Progenitor cell of endocrine pancreas (in vitro differentiated cells): ENCODE results near the gene IL17REL. TPM values are rescaled to one million over a fixed set of nuclear protein-coding genes. Genes with fewer than 3 reads are reported as not detected.

Experiments used
- DNase-seq: peaks from one replicate; pipeline ENCODE4 v3.0.0; 2021; ENCODE audit warnings: low spot score; ENCODE audit not compliant: unreplicated experiment
- H3K27ac Mint-ChIP-seq: 2 replicates; pipeline ENCODE4 v1.8.0; 2021; ENCODE audit warnings: mild to moderate bottlenecking, moderate library complexity, mixed read lengths
- H3K27me3 Mint-ChIP-seq: 2 replicates; pipeline ENCODE4 v1.8.0; 2021; ENCODE audit warnings: mixed read lengths
- H3K36me3 Mint-ChIP-seq: 2 replicates; pipeline ENCODE4 v1.8.0; 2022; ENCODE audit warnings: mixed read lengths; ENCODE audit not compliant: insufficient read depth
- H3K4me1 Mint-ChIP-seq: 2 replicates; pipeline ENCODE4 v1.8.0; 2021; ENCODE audit warnings: low read depth, mixed read lengths
- H3K4me3 Mint-ChIP-seq: 2 replicates; pipeline ENCODE4 v1.8.0; 2021; ENCODE audit warnings: low read depth, mild to moderate bottlenecking, moderate library complexity, mixed read lengths
- H3K9me3 Mint-ChIP-seq: 2 replicates; pipeline ENCODE4 v1.8.0; 2021; ENCODE audit warnings: low read depth, mixed read lengths
- CTCF ChIP-seq: fragments of 200-600 bp; sonication (generic); IDR thresholded peaks from one replicate; pipeline ENCODE4 v1.5.0; 2021; ENCODE audit warnings: antibody characterized with exemption, mild to moderate bottlenecking; ENCODE audit not compliant: unreplicated experiment
- total RNA-seq: library from RNA; stranded (reverse); gene quantifications from 2 replicates; pipeline ENCODE4 v1.2.1, GENCODE V29; 2021

The IL17REL gene
- total RNA-seq, 1 donor from 2014 or later = 0.10 TPM

- peaks cover 1% of the 10 kb centered on the region for H3K4me1 Mint-ChIP-seq
- H3K4me3 Mint-ChIP-seq = no peak overlapping the region
- TF ChIP-seq CTCF = no peak
- DNase-seq = no peak
- H3K9me3 Mint-ChIP-seq = no peaks in the 10 kb centered on the region
- H3K36me3 Mint-ChIP-seq = no peaks in the 10 kb centered on the region
- H3K27ac Mint-ChIP-seq = peak overlapping the region; percentile 4
- H3K27me3 Mint-ChIP-seq = no peaks in the 10 kb centered on the region
These were observed 55.4 kb downstream of the IL17REL start for GRCh38 chr22:49956914-49957825.

- Mint-ChIP-seq H3K4me1 (peaks cover 1% of the 10 kb centered on the region), H3K27ac (no peak overlapping the region), H3K9me3 (no peaks in the 10 kb centered on the region), H3K36me3 (no peaks in the 10 kb centered on the region), H3K4me3 (no peak overlapping the region), H3K27me3 (no peaks in the 10 kb centered on the region)
- no peak for TF ChIP-seq CTCF
- no peak for DNase-seq
These were observed 56.2 kb downstream of the IL17REL start for GRCh38 chr22:49956418-49956770.

- Mint-ChIP-seq H3K4me1 (peaks cover 1% of the 10 kb centered on the region), H3K4me3 (no peak overlapping the region), H3K36me3 (no peaks in the 10 kb centered on the region), H3K27ac (no peak overlapping the region), H3K9me3 (no peaks in the 10 kb centered on the region), H3K27me3 (no peaks in the 10 kb centered on the region)
- no peak for DNase-seq
- no peak for TF ChIP-seq CTCF
These were observed 56.8 kb downstream of the IL17REL start for GRCh38 chr22:49955581-49956417.

GRCh38 chr22:49954991-49955580 lies 57.5 kb downstream of the IL17REL start:
- H3K36me3 Mint-ChIP-seq = no peaks in the 10 kb centered on the region
- H3K4me1 Mint-ChIP-seq = peaks cover 1% of the 10 kb centered on the region
- no peaks in the 10 kb centered on the region for H3K27me3 Mint-ChIP-seq
- H3K9me3 Mint-ChIP-seq = no peaks in the 10 kb centered on the region
- TF ChIP-seq CTCF = no peak
- no peak overlapping the region for H3K27ac Mint-ChIP-seq
- DNase-seq = no peak
- H3K4me3 Mint-ChIP-seq = no peak overlapping the region

GRCh38 chr22:49954354-49954753 lies 58.2 kb downstream of the IL17REL start:
- no peaks in the 10 kb centered on the region for H3K9me3 Mint-ChIP-seq
- no peak overlapping the region for H3K27ac Mint-ChIP-seq
- DNase-seq = no peak
- H3K27me3 Mint-ChIP-seq = no peaks in the 10 kb centered on the region
- no peaks in the 10 kb centered on the region for H3K36me3 Mint-ChIP-seq
- H3K4me3 Mint-ChIP-seq = no peak overlapping the region
- TF ChIP-seq CTCF = no peak
- peaks cover 4% of the 10 kb centered on the region for H3K4me1 Mint-ChIP-seq
